Measurements from ENCODE around the gene SLC6A5. TPM values are rescaled to one million over a fixed set of nuclear protein-coding genes. Genes with fewer than 3 reads are reported as not detected.

The SLC6A5 gene
- total RNA-seq, 6 donors from 2014 or later, result not detected

- no peaks in the 10 kb centered on the region for H3K36me3 ChIP-seq
- no peaks in the 10 kb centered on the region for H3K4me1 ChIP-seq
- WGBS, 2 donors, result 81 to 83% methylated on average over 7 of the region's 7 CpGs
- no peak overlapping the region for H3K27ac ChIP-seq
- H3K9me3 ChIP-seq, result peaks cover 0 to 3% (median 0%) of the 10 kb centered on the region in 4 donors
- no peak for TF ChIP-seq CTCF (IDR thresholded peaks at IDR 0.05)
- TF ChIP-seq POLR2AphosphoS5 (IDR thresholded peaks at IDR 0.05), result no peak
- no peak for TF ChIP-seq POLR2A (IDR thresholded peaks at IDR 0.05)
- no peak for TF ChIP-seq EP300 (IDR thresholded peaks at IDR 0.05)
- no peak for DNase-seq
- no peaks in the 10 kb centered on the region for H3K27me3 ChIP-seq
- no peak for ATAC-seq (ENCODE audit: low FRiP score in 2 of 2)
- H3K4me3 ChIP-seq, result no peak overlapping the region
Observed at GRCh38 chr11:20634781-20635180, 35.4 kb downstream of the SLC6A5 start.

DNA sequence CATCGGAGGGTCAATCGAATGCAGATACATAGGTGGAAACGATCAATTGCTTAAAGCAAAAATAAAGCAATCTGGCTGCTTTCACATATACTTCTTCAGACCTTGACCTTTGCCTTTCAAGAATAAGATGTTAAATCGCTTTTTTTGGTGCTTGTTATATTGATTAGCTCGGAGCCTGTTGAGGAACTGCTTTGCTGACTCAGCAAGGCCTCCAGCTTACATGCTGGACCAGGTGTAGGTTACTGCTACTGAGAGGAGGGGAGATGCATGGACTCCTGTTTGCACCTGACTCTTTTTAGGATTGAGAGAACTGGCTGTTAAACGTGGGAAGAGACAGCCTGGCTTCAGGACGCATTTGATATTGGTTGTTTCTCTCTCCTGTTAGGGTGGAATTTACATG lies 38.7 kb downstream of the SLC6A5 start:
- TF ChIP-seq POLR2AphosphoS5 (IDR thresholded peaks at IDR 0.05) (no peak), CTCF (IDR thresholded peaks at IDR 0.05) (no peak), POLR2A (IDR thresholded peaks at IDR 0.05) (no peak), EP300 (IDR thresholded peaks at IDR 0.05) (no peak)
- no peak overlapping the region for H3K4me3 ChIP-seq
- DNase-seq, result no peak
- no peaks in the 10 kb centered on the region for H3K36me3 ChIP-seq
- no peaks in the 10 kb centered on the region for H3K9me3 ChIP-seq
- H3K27ac ChIP-seq, result no peak overlapping the region
- no peaks in the 10 kb centered on the region for H3K27me3 ChIP-seq
- ATAC-seq (ENCODE audit: low FRiP score in 2 of 2), result no peak
- no peaks in the 10 kb centered on the region for H3K4me1 ChIP-seq
- 68 to 76% methylated on average over 7 of the region's 7 CpGs for WGBS, 2 donors

- TF ChIP-seq CTCF (IDR thresholded peaks at IDR 0.05) (no peak), EP300 (IDR thresholded peaks at IDR 0.05) (no peak), POLR2A (IDR thresholded peaks at IDR 0.05) (no peak), POLR2AphosphoS5 (IDR thresholded peaks at IDR 0.05) (no peak)
- H3K27me3 ChIP-seq, result no peaks in the 10 kb centered on the region
- DNase-seq (no peak), ATAC-seq (ENCODE audit: low FRiP score in 2 of 2) (no peak)
- no peaks in the 10 kb centered on the region for H3K36me3 ChIP-seq
- H3K9me3 ChIP-seq, result no peaks in the 10 kb centered on the region
- WGBS, 2 donors, result 54 to 63% methylated on average over 3 of the region's 3 CpGs
- no peak overlapping the region for H3K4me3 ChIP-seq
- no peak overlapping the region for H3K27ac ChIP-seq
- H3K4me1 ChIP-seq, result no peaks in the 10 kb centered on the region
Observed at GRCh38 chr11:20639688-20640087, 40.3 kb downstream of the SLC6A5 start.

GRCh38 chr11:20640401-20640800 lies 41.0 kb downstream of the SLC6A5 start:
- Histone ChIP-seq H3K4me3 (no peak overlapping the region), H3K27ac (no peak overlapping the region), H3K27me3 (no peaks in the 10 kb centered on the region), H3K9me3 (no peaks in the 10 kb centered on the region), H3K36me3 (no peaks in the 10 kb centered on the region), H3K4me1 (no peaks in the 10 kb centered on the region)
- ATAC-seq (ENCODE audit: low FRiP score in 2 of 2) (no peak), DNase-seq (no peak)
- 92 to 96% methylated on average over 2 of the region's 2 CpGs for WGBS, 2 donors
- TF ChIP-seq POLR2A (IDR thresholded peaks at IDR 0.05), result no peak
- TF ChIP-seq POLR2AphosphoS5 (IDR thresholded peaks at IDR 0.05), result no peak
- no peak for TF ChIP-seq EP300 (IDR thresholded peaks at IDR 0.05)
- TF ChIP-seq CTCF (IDR thresholded peaks at IDR 0.05), result no peak

GRCh38 chr11:20644360-20644759 lies 45.0 kb downstream of the SLC6A5 start:
- TF ChIP-seq EP300 (IDR thresholded peaks at IDR 0.05) (no peak), CTCF (IDR thresholded peaks at IDR 0.05) (no peak), POLR2AphosphoS5 (IDR thresholded peaks at IDR 0.05) (no peak), POLR2A (IDR thresholded peaks at IDR 0.05) (no peak)
- H3K27ac ChIP-seq, result no peak overlapping the region
- DNase-seq, result no peak
- ATAC-seq (ENCODE audit: low FRiP score in 2 of 2), result no peak
- no peaks in the 10 kb centered on the region for H3K27me3 ChIP-seq
- no peak overlapping the region for H3K4me3 ChIP-seq
- no peaks in the 10 kb centered on the region for H3K4me1 ChIP-seq
- no peaks in the 10 kb centered on the region for H3K9me3 ChIP-seq
- WGBS, 2 donors, result 80 to 87% methylated on average over 4 of the region's 4 CpGs
- no peaks in the 10 kb centered on the region for H3K36me3 ChIP-seq
